ENCODE results near the gene C1QTNF5. TPM values are rescaled to one million over a fixed set of nuclear protein-coding genes. Genes with fewer than 3 reads are reported as not detected.
"Not testable (repeated sequence)": the region's sequence is repeated elsewhere in the genome, so short reads cannot be mapped to it uniquely, and the experiment has no call there.

The C1QTNF5 gene, protein sequence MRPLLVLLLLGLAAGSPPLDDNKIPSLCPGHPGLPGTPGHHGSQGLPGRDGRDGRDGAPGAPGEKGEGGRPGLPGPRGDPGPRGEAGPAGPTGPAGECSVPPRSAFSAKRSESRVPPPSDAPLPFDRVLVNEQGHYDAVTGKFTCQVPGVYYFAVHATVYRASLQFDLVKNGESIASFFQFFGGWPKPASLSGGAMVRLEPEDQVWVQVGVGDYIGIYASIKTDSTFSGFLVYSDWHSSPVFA
- 2.0 TPM for total RNA-seq

DNA sequence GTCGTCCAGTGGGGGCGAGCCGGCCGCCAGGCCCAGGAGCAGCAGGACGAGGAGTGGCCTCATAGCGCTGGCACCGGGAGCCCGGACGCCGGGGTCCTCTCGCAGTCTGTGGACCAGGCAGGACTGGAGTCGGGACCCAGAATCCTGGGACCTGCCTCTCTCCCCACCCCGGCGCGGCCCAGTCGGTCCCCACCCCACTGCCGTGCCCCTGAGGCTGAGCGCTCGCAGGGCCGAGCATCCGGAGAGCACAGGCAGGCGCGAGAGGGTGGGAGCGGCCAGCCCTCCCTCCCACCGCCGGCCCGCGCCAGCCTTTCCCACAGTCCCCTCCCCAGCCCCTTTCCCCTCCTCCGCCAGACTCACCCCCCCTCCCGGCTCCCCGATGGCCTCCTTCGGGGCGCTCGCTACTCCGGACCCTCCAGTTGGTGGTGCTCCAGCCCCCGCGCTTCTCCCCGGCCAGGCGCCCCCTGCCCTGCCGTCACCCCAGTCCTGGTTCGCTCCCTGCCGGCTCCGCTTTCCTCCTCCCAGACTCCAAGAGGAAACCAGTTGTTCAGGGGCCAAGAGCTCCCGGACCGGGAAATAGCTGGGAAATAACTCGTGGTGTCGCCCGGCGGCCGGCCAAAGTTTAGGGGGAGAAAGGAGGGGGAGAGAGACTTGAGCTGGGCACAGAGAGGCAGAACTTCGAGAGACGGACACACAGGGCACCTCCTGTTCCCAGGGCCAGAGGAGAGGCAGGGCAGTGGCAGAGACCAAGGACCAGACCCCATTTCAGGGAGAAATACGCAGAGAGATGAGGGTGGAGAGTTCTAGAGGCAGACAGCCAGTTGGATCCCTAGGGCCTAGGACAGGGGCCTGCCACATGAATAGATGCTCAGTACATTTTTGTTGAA lies at the start of gene C1QTNF5:
C1QTNF5 (minus strand) TSS at position 549 of the 887 bp plus-strand sequence; CDS start at position 63, 486 bp downstream.
- no peak for ATAC-seq

DNA sequence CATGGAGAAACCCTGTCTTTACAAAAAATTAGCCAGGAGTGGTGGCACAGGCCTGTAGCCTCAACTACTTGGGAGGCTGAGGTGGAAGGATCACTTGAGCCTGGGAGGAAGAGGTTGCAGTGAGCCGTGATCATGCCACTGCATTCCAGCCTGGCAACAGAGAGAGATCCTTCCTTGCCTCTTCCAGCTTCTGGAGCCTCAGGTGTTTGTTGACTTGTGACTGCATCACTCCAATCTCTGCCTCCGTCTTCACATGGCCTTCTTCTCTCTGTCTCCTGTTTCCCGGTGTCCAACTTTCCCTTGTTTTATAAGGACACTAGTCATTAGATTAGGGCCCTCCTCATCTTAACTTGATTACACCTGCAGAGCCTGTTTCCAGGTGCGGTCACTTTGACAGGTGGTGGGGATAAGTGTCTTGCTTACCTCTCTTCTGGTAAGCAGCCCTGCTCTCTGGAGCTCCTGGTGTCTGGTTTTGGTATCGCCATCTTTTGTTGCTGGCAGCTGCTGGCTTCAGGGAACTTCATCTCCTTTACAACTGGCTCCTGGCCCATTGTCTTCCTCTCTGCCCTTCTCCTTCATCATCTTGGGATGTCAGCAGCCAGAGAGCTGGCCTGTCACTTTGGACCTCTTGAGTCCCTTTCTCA lies 49.0 kb upstream of the C1QTNF5 start:
- ATAC-seq, result no peak

DNA sequence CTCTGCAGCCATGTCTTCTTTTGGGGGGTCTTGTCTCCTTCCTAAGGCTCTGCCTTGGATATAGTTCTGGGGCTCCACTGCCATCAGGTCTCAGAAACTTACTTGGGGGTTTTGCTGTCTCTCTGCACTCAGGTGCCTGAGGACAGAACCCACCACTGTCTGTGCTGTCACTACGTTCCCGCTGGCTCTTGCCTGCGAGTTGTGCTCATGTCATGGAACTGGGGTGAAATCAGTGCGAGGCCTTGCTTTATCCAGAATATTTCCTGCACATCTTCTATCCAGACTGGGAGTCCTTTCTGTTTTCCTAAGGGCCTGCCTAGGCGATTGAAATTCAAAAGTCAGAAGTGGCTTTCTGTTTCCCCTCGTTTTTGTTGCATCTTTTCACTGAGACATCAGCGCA lies 47.4 kb upstream of the C1QTNF5 start:
- no peak for ATAC-seq

DNA sequence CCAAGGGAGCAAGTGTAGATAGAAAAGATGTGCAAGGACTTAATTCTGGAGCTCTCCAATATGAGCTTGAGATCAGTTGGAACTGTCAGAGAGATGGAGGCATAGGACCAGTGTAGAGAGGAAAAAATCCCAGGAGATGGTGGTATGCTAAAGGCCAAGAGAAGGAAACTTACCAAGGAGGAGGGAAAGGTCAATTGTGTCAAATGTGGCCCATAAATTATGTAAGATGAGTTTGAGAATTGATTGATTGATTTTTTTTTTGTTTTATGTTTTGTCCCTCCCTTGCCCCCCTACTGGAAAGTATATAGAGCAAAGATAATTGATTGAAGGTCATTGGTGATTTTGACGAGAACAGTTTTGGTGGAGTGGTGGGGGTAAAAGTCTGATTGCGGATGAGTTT lies 43.6 kb upstream of the C1QTNF5 start:
- no peak for ATAC-seq

DNA sequence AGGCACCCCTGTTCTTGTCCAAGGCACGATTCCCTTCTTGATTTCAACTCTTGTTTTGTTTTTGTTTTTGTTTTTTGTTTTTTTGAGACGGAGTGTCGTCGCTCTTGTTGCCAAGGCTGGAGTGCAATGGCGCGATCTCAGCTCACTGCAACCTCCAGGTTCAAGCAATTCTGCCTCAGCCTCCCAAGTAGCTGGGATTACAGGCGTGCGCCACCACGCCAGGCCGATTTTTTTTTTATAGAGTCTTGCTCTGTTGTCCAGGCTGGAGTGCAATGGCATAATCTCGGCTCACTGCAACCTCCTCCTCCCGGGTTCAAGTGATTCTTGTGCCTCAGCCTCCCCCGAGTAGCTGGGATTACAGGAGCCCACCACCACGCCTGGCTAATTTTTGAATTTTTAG lies 41.8 kb upstream of the C1QTNF5 start:
- not testable (repeated sequence) for ATAC-seq

DNA sequence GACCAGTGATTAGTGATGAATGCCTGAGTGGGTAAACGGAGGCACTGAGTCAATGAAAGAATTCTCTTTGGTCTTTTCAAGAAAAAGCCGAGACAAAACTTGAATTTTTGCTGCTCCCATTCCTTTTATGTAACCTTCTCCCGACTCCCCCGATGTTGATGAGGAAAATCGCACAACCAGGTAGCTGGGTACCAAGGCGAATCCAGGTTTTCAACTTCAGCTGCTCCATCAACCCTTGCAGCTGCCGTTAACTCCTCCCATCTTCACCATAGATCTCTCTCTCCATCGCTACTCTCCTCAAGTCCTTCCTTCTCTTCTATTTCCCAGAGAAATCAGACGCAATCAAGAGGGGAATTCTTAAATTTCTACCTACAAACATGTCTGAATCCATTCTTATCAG lies 41.4 kb upstream of the C1QTNF5 start:
- ATAC-seq, result no peak

DNA sequence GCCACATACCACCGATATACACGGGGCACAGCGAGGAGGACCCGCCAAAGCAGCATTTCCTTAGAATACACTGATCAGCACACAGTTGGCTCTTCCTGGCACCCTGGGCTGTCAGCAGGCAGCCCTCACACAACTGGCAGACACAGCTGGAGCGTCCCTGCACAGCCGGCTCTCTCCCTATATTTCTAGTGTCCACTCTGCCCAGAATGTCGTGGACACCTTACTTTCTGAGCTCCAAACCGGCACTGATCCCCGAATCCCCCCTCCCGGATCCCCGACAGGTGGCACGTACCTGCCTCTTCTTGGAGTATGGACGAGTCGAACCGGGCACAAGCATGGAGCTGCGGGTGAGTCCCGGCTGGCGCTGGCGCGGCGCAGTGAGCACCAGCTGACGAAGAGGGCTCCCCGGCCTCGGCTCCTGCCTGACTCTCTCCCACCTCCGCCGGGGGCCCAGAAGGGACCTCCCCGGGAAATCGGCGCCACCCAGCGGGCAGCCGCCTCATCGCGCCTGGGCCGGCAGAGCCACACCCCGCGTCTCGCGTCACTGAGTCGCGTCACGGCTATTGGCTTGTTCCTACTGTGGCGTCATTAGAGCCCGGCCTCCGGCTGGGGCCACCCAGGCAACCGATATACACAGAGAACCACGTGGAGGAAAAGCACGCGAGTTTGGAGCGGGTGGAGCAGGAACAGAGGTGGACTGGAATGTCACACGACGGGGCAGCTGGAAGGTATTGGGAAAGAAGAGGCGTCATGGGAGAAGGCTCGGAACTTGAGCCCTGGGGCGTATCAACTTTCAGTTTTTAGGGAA lies 40.7 kb upstream of the C1QTNF5 start, which contains the start of gene USP2:
USP2 (minus strand) TSS at position 510 of the 808 bp plus-strand sequence. CDS start 8,210 bp downstream, outside the sequence.
- peak; percentile 96 for ATAC-seq

DNA sequence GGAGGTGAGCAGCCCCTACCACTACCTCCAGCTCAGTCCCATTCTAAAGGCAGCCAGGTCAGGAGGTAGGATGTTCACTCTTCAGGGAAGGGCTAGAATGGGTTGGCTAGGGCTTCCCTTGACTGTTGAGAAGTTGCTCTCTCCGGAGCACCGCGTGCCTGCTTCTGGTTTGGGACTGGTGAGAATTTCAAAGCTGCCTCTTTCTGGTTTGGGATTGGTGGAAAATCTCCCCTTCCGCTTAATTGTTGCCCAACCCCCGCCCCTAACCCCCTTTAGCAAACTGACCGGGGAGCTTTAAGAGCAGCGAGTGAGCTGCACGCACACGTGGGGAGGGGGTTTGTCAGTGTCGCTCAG lies 40.1 kb upstream of the C1QTNF5 start:
- ATAC-seq, result no peak

DNA sequence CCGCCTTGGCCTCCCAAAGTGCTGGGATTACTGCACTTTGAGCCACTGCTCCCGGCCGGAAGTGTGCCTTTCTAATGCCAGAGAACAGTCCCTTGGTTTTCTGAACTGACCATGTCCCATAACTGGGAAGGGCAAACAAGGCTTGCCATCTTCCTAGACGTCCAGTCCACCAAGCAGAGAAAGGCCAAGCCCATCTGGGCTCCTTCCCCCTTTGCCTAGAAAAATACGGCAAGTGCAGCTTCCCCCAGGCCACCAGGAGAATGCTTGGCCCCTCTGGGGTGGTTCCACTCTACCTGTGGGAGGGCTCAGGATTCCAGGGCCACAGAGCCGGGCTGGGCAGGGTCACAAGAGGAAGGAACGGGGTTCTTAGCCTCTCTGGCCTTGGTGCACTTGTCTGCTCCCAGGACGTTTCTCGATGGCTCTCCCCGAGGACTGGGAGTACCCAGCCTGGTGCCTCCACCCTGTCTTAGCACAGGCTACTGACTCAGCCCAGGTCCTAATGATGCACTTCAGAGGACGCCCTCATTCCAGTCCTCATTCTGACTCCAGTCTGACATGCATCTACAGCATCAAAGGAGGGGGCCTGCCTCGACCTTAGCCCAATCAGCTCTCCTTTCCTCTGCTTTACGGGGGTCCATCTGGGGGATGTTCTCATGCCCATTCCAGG lies 39.6 kb upstream of the C1QTNF5 start:
- peak; percentile 57 for ATAC-seq

DNA sequence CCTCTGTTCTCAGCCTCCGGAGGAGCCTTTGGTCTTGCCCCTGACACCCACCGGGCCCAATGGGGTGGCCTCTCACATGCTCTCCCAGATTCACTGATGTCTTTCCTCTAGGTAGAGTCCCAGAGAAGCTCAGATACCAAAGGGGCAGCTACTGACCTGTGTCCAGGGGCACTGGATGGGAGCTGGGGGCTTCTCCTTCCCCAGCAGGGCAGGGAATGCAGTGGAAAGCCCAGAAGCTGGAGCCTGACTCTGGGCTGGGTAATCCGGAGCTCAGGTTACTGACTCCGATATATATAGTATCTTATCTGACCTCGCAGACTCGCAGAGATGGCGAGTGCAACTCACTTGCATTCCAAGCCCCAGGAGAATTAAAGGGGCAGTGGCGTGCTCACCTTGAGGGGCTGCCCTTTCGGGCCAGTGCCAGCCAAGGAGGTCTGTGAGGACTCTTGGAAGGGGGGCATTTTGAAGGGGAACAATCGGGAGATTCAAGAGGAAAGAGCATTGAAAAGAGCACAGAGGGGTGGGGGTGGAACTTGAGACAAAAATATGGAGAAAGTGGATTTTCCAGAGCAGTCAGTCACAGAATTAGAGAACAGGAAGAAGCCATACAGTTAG lies 38.3 kb upstream of the C1QTNF5 start:
- ATAC-seq, result no peak

DNA sequence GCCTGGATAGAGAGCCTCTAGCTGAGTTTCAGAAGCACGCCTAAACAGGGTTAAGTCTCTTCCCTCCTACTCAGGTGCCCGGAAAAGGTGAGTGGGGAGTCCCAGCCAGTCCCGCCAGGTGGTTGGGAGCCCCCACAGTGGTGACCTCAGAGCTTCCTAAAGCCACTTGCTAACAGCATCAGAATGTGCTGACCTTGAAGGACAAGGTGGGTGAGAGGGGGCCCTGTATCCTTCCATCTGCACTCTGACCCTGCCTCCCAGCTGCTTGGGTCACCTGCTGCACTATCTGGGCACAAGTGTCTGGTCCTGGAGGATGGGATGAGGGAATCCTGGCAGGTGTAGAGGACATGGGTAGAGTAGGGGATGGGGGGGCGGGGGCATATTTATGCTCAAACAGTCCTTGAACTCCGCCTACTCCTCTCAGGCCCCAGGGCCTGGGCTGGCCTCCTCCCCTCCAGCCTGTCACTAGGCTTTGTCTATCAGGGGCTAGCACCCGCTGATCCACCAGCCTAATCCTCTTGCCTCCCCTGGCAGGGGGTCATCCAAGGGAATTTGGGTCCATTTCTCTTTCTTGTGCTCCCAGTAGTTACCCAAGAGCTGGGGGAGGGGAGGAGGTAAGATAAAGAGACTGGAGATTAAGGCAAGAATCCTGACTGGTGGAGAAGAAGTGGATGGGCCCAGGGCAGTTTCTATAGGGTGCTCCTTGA lies 37.4 kb upstream of the C1QTNF5 start:
- ATAC-seq, result no peak

DNA sequence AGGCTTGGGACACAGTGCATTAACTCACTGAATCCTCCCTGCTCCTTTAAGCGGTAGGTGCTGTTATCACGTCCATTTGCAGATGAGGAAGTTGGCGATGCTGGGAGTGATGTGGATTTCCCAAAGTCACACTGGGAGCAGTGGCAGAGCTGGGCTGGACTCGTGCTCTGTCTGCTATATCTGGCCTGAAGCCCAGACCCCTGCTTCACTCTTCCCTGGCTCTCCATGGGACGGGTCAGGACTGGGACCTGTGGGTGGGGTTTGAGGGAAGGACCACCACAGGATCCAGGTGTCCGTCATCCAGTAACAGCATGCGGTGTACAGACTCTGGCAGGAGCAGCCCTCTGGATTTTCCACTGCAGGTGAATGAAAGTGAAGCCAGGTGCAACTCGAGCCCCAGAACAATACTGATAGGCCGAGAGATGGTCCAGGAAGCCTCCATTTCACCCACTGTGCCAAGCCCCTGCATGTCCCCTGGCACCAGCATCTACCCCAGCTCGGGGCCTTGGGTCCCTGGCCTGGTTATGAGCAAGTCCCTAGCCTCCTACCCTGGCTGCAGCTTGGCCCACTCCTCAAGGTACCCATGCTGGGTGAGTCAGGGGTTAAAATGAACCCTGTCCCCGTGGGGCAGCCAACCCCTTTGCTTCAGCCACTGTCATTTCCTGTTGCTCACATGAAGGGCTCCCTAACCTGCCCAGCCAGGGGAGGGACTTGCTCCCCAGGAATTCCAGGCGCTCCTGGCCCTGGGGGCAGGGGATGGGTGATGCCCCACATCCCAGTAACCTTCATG lies 36.6 kb upstream of the C1QTNF5 start:
- peak; percentile 9 for ATAC-seq

DNA sequence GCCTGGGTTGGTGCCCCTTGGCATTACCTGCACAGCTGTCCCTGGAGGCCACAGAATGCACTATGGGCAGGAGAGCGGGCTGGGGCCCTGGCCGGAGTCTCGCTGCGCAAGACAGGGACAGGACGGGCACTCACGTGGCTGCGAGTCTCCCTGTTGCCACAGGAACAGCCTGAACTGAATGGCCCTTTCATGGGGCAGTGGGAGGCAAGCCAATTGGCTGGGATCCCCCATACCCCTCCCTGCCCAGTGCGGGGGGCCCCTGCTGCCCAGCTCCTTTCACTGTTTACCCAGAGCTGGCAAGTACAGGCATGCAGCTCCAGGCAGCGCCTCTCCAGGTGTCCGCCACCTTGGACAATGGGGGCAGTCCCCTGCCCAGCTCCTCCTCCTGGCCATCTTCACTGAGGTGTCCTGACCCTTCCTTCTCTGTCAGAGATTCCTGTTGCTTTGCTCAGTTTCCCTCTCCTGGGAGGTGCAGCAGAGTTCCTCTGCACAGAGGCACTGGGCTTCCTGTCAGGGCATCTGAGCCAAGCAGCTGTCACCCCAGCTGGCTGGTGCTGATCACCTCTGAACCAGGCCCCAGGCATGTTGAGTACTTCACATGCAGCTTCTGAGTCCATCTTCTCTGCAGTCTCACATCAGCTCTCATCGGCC lies 35.6 kb upstream of the C1QTNF5 start:
- peak; percentile 24 for ATAC-seq

DNA sequence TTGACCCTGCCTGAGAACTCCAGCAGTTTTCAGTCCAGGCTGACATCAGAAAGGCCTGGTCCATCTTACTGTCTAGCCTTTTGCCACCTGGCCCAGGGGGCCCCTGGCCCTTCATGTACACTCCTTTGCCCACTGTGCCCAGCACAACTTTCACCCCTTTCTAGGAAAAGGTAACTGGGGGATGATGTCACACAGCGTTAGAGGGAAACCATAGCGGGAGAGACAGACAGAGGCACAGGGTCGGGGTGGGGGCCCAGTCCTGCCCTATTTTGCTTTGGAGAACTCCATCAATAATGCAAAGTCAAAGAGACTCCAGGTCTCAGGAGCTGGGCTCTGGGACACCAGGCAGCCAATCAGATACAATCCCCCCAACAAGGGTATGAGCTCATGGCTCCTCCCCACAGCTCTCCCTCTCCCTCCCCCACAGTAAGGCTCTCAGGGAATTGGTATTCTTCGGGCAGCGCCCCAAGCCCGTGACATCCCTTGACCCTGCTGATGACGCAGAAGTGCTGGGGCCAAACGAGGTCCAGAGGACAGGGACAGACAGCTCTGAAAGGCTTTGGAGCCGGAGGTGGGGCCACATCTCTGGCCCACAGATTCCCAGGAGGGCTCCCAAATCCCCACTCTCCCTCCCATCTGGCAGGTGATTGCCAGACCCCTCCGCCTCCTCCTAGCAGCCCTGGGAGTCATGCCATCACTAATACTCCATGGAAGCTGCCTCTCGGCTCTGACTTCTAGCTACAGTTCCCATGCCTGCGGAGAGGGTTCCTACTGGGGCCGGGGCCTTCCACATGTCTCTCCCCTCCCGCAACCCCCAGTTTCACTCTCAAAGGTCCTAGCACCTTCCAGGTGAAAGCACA lies 34.9 kb upstream of the C1QTNF5 start:
- ATAC-seq, result no peak

DNA sequence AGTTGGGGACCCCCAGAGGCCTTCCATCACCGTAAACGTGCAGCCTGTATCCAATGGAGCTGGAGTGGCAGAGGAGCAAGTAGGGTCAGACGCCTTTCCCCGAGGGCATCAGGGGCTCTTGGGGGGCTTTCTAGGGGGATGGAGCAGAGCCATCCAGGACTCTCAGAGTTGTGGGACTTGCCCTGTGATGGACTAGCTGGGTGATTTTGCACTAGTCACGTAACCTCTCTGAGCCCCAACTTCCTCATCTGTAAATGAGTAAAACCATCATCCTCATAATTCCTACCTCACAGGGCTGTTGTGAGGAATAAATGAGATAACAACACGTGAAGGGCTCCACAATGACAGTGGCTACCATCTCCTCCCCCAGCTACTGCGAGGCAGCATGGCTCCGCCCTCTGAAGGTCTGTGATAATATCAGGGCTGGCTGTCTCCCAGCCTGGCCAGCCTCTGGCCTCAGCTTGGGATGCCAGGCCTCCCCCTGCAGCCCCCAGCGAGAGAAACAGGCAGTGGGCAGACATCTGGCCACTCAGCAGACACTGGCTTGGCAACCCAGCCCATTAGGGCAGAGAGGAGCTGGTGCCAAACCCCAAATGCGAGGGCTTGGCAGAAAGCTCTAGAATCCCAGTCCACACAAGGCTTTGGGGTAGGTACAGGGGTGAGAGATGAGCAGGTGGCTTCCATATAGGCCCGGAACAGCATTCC lies 34.1 kb upstream of the C1QTNF5 start:
- no peak for ATAC-seq

DNA sequence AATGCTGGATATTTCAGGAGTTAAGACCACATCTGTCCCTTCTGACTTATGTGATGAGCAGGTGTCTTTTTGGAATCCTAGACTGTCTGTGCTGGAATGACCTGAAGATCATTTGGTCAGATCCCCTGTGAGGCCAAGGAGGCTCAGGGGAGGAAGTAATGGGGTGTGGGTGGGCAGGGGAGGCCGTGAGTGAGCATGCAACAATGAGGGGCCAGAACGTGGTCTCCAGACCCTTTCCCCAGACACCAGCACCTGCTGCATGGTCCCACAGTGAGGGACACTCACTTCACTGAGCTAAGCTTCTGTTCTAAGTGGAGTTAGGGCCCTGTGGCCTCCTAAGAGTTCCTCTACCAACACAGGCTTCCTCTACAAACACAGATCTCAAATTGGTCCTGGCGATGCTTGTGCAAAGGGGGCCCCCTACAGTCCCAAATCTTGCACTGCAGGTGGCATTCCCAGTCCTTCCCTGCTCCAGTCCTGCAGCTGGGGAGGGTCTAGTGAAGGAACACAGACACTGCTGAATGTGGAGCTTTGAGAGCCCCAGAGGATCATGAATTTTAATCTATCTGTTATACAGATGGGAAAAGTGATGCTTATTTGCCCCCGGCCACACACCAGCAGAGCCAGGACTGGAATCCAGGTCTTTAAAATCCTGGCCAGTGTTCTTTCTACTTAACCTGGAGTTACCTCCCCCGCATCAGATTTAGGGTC lies 33.4 kb upstream of the C1QTNF5 start:
- ATAC-seq, result peak; percentile 30
